ENCODE measurements around the gene FHIT.
A peak's percentile ranks its signal among the peaks of the same experiment; 100 is the strongest.

The FHIT gene

GRCh38 chr3:59817511-59817910, 1433.7 kb downstream of the FHIT start:
- no peak overlapping the region for H3K4me3 ChIP-seq (replicated peaks in 1 of 2; ENCODE audit: low read depth in 2 of 2, low read length in 2 of 2)
- peak in 1 of 2 donors; percentile 4 for DNase-seq (ENCODE audit: low read depth in 2 of 2)
- no peak for TF ChIP-seq CTCF (IDR thresholded peaks at IDR 0.05; ENCODE audit: low read depth, low read length)

GRCh38 chr3:59816312-59816711, 1434.9 kb downstream of the FHIT start:
- no peak for TF ChIP-seq CTCF (IDR thresholded peaks at IDR 0.05; ENCODE audit: low read depth, low read length)
- DNase-seq (ENCODE audit: low read depth in 2 of 2), result no peak
- H3K4me3 ChIP-seq (replicated peaks in 1 of 2; ENCODE audit: low read depth in 2 of 2, low read length in 2 of 2), result no peak overlapping the region

- no peak overlapping the region for H3K4me3 ChIP-seq (replicated peaks in 1 of 2; ENCODE audit: low read depth in 2 of 2, low read length in 2 of 2)
These were observed 1438.1 kb downstream of the FHIT start for GRCh38 chr3:59813148-59813538.

GRCh38 chr3:59812237-59813147, 1438.8 kb downstream of the FHIT start:
- H3K4me3 ChIP-seq (replicated peaks in 1 of 2; ENCODE audit: low read depth in 2 of 2, low read length in 2 of 2), result no peak overlapping the region
- peak; percentile 16 to 22 for DNase-seq (ENCODE audit: low read depth in 2 of 2)
- TF ChIP-seq CTCF (IDR thresholded peaks at IDR 0.05; ENCODE audit: low read depth, low read length), result no peak

More at GRCh38 chr3:59813148-59813538, 1438.1 kb downstream of the FHIT start:
- TF ChIP-seq CTCF (IDR thresholded peaks at IDR 0.05; ENCODE audit: low read depth, low read length), result no peak
- DNase-seq (ENCODE audit: low read depth in 2 of 2), result no peak

GRCh38 chr3:59811160-59811559, 1440.1 kb downstream of the FHIT start:
- TF ChIP-seq CTCF (IDR thresholded peaks at IDR 0.05; ENCODE audit: low read depth, low read length), result no peak
- H3K4me3 ChIP-seq (replicated peaks in 1 of 2; ENCODE audit: low read depth in 2 of 2, low read length in 2 of 2), result no peak overlapping the region
- no peak for DNase-seq (ENCODE audit: low read depth in 2 of 2)

- H3K4me3 ChIP-seq (replicated peaks in 1 of 2; ENCODE audit: low read depth in 2 of 2, low read length in 2 of 2), result no peak overlapping the region
- DNase-seq (ENCODE audit: low read depth in 2 of 2), result no peak
- TF ChIP-seq CTCF (IDR thresholded peaks at IDR 0.05; ENCODE audit: low read depth, low read length), result no peak
These were observed 1440.6 kb downstream of the FHIT start for GRCh38 chr3:59810606-59811005.

Measured in cardiac fibroblast (primary cell).